Loucy (cell line): Measurements from ENCODE around the gene NUFIP2.
"Not testable (repeated sequence)": the region's sequence is repeated elsewhere in the genome, so short reads cannot be mapped to it uniquely, and the experiment has no call there.

Experiments used
- H2AFZ ChIP-seq: fragments of 200-600 bp; sonication (generic); 2 replicates; pipeline ENCODE4 v1.6.0; 2016; ENCODE audit warnings: antibody characterized with exemption, mild to moderate bottlenecking, low read length, moderate library complexity
- H3F3A ChIP-seq: fragments of 200-600 bp; 2 replicates; pipeline ENCODE4 v1.6.0; 2016; ENCODE audit warnings: antibody characterized with exemption, low read depth, mild to moderate bottlenecking
- H3K27me3 ChIP-seq: fragments of 200-600 bp; sonication (generic); 2 replicates; pipeline ENCODE4 v1.6.1; 2014; ENCODE audit warnings: low read length, mild to moderate bottlenecking; ENCODE audit not compliant: insufficient read depth, poor library complexity, severe bottlenecking
- H3K36me3 ChIP-seq: fragments of 200-600 bp; sonication (generic); 2 replicates; pipeline ENCODE4 v1.6.1; 2016; ENCODE audit warnings: low read length; ENCODE audit not compliant: insufficient read depth
- H3K4me1 ChIP-seq: fragments of 200-600 bp; sonication (generic); 2 replicates; pipeline ENCODE4 v1.5.1; 2014; ENCODE audit warnings: low read length, mild to moderate bottlenecking; ENCODE audit not compliant: insufficient read depth, poor library complexity, severe bottlenecking
- H3K4me2 ChIP-seq: fragments of 200-600 bp; sonication (generic); 2 replicates; pipeline ENCODE4 v1.6.0; 2014; ENCODE audit warnings: antibody characterized with exemption, low read length, low read depth, mild to moderate bottlenecking; ENCODE audit not compliant: poor library complexity, severe bottlenecking
- H3K4me3 ChIP-seq: fragments of 200-600 bp; sonication (generic); 2 replicates; pipeline ENCODE4 v1.5.1; 2014; ENCODE audit warnings: low read length, mild to moderate bottlenecking, mixed read lengths; ENCODE audit not compliant: poor library complexity, severe bottlenecking
- H3K79me2 ChIP-seq: fragments of 200-600 bp; sonication (generic); 2 replicates; pipeline ENCODE4 v1.6.1; 2014; ENCODE audit warnings: low read length; ENCODE audit not compliant: insufficient read depth
- H3K9ac ChIP-seq: fragments of 200-600 bp; sonication (generic); 2 replicates; pipeline ENCODE4 v1.6.0; 2014; ENCODE audit warnings: mild to moderate bottlenecking, low read depth, low read length, moderate library complexity; ENCODE audit not compliant: poor library complexity, severe bottlenecking
- H3K9me2 ChIP-seq: fragments of 200-600 bp; sonication (generic); replicated peaks from 2 replicates; pipeline ENCODE4 v1.6.1; 2016; ENCODE audit warnings: low read depth, low read length, mixed read lengths
- H3K9me3 ChIP-seq: fragments of 200-600 bp; sonication (generic); 2 replicates; pipeline ENCODE4 v1.6.1; 2014; ENCODE audit warnings: mild to moderate bottlenecking, antibody characterized with exemption, low read length, low read depth; ENCODE audit not compliant: insufficient read depth
- H4K20me1 ChIP-seq: fragments of 200-600 bp; sonication (generic); 2 replicates; pipeline ENCODE4 v1.6.0; 2014; ENCODE audit warnings: antibody characterized with exemption, low read length, mild to moderate bottlenecking; ENCODE audit not compliant: insufficient read depth, poor library complexity, severe bottlenecking
- EZH2phosphoT487 ChIP-seq: fragments of 200-600 bp; IDR thresholded peaks from 2 replicates; pipeline ENCODE4 v1.6.1; 2018; ENCODE audit warnings: antibody characterized with exemption, mild to moderate bottlenecking, moderate library complexity, borderline replicate concordance
- TF ChIP-seq, protein P1 (sequence below): fragments of 200-600 bp; sonication (generic); conservative IDR thresholded peaks from 2 replicates; pipeline ENCODE4 v1.5.1; 2014; ENCODE audit warnings: mild to moderate bottlenecking, antibody characterized with exemption, low read length

Gene NUFIP2

DNA sequence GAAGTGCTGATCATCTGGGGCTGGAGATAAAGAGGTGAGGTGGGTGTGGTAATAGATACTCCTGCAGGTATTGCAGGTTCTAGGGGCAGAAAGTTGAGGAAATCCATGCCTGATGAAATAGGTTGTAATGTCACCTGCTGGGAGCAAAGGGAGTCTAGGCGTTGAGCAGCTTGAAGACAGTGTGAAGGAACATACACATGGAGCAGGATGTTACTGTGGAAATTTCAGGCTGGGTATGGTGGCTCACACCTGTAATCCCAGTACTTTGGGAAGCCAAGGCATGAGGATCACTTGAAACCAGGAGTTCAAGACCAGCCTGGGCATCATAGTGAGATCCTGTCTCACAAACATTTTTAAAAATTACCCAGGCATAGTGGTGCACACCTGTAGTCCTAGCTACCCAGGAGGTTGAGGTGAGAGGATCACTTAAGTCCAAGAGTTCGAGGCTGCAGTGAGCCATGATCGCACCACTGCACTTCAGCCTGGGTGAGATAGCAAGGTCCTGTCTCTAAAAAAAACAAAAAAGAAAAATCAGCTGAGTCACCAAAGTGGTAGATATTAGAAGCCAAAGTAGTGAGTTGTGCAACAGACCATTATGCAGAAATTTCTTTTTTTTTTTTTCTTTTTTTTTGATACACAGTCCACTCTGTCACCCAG is 56.3 kb downstream of the NUFIP2 start:
- H3K9me3 ChIP-seq: no peaks in the 10 kb centered on the region
- no peaks in the 10 kb centered on the region for H3K36me3 ChIP-seq
- H3F3A ChIP-seq: no peaks in the 10 kb centered on the region
- TF ChIP-seq, protein P1, sequence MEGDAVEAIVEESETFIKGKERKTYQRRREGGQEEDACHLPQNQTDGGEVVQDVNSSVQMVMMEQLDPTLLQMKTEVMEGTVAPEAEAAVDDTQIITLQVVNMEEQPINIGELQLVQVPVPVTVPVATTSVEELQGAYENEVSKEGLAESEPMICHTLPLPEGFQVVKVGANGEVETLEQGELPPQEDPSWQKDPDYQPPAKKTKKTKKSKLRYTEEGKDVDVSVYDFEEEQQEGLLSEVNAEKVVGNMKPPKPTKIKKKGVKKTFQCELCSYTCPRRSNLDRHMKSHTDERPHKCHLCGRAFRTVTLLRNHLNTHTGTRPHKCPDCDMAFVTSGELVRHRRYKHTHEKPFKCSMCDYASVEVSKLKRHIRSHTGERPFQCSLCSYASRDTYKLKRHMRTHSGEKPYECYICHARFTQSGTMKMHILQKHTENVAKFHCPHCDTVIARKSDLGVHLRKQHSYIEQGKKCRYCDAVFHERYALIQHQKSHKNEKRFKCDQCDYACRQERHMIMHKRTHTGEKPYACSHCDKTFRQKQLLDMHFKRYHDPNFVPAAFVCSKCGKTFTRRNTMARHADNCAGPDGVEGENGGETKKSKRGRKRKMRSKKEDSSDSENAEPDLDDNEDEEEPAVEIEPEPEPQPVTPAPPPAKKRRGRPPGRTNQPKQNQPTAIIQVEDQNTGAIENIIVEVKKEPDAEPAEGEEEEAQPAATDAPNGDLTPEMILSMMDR: no peak
- no peak for TF ChIP-seq EZH2phosphoT487
- H3K79me2 ChIP-seq: no peaks in the 10 kb centered on the region
- no peaks in the 10 kb centered on the region for H3K9me2 ChIP-seq
- no peaks in the 10 kb centered on the region for H4K20me1 ChIP-seq
- no peaks in the 10 kb centered on the region for H3K27me3 ChIP-seq
- no peak overlapping the region for H3K4me3 ChIP-seq
- H2AFZ ChIP-seq: no peak overlapping the region
- H3K9ac ChIP-seq: no peak overlapping the region
- no peaks in the 10 kb centered on the region for H3K4me1 ChIP-seq
- no peak overlapping the region for H3K4me2 ChIP-seq

DNA sequence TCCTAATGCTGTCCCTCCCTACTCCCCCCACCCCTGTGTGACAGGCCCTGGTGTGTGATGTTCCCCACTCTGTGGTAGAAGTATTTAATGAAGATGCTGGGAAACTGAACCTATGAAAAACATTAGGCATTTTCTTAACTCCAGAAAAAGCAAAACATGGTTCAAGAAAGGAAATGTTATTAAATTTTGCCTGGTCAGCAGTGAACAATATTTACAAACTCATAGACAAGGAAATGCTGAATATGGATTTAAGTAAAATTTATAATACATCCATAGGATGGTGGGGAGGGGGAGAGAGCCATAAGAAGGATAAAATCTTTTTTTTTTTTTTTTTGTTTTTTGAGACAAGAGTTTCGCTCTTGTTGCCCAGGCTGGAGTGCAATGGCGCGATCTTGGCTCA is 58.0 kb downstream of the NUFIP2 start:
- Histone ChIP-seq H3K27me3 (no peaks in the 10 kb centered on the region), H3K4me1 (no peaks in the 10 kb centered on the region), H3K36me3 (no peaks in the 10 kb centered on the region), H2AFZ (no peak overlapping the region), H4K20me1 (no peaks in the 10 kb centered on the region), H3K79me2 (no peaks in the 10 kb centered on the region), H3K4me3 (no peak overlapping the region), H3K4me2 (no peak overlapping the region), H3K9ac (no peak overlapping the region), H3K9me3 (no peaks in the 10 kb centered on the region), H3F3A (no peaks in the 10 kb centered on the region), H3K9me2 (no peaks in the 10 kb centered on the region)
- no peak for TF ChIP-seq EZH2phosphoT487
- TF ChIP-seq, protein P1: no peak

DNA sequence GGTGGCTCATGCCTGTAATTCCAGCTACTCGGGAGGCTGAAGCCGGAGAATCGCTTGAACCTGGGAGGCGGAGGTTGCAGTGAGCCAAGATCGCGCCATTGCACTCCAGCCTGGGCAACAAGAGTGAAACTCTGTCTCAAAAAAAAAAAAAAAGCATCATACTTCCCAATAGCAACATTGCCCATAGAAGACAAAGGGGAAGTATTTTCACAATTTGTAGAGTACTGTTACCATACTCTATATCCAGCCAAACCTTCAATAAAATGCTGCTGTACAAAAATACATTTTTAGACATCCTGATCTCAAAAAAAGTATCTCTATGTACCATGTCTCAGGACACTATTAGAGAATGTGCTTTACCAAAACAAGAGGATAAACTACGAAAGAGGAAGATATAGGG is 59.0 kb downstream of the NUFIP2 start:
- H2AFZ ChIP-seq, H3K27me3 ChIP-seq, H4K20me1 ChIP-seq, H3K4me3 ChIP-seq, H3K9me2 ChIP-seq, H3K79me2 ChIP-seq, H3K36me3 ChIP-seq, H3K9ac ChIP-seq, H3F3A ChIP-seq, H3K4me2 ChIP-seq, H3K4me1 ChIP-seq, H3K9me3 ChIP-seq: not testable (repeated sequence)

DNA sequence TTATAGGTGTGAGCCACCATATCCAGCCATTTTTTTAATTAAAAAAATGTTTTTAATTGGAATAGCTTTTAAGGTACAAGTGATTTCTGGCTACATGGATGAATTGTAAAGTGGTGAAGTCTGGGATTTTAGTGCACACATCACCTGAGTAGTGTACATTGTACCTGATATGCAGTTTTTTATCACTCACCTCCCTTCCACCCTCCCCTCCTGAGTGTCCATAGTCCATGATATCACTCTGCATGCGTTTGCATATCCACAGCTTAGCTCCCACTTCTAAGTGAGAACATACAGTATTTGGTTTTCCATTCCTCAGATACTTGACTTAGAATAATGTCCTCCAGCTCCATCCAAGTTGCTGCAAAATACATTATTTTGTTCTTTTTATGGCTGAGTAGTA is 60.6 kb downstream of the NUFIP2 start:
- Histone ChIP-seq H3K4me1 (no peaks in the 10 kb centered on the region), H2AFZ (no peak overlapping the region), H3K4me3 (no peak overlapping the region), H3K27me3 (no peaks in the 10 kb centered on the region), H3F3A (no peaks in the 10 kb centered on the region), H3K79me2 (no peaks in the 10 kb centered on the region), H3K9me3 (no peaks in the 10 kb centered on the region), H3K4me2 (no peak overlapping the region), H4K20me1 (no peaks in the 10 kb centered on the region), H3K9ac (no peak overlapping the region), H3K9me2 (no peaks in the 10 kb centered on the region), H3K36me3 (no peaks in the 10 kb centered on the region)
- TF ChIP-seq EZH2phosphoT487: no peak
